Kidney (tissue), 14 donors: ENCODE results near the gene REXO4. TPM values are rescaled to one million over a fixed set of nuclear protein-coding genes. Genes with fewer than 3 reads are reported as not detected.

ENCODE experiments used
- DNase-seq, 5 donors: peaks; one replicate each; pipeline ENCODE4 v3.0.0-alpha.2; 2013 to 2020
- FAIRE-seq: peaks from 2 replicates; lab custom pipeline; 2012; peaks lifted over from hg19 to GRCh38; lab: Jason Lieb, UNC
- H3K27ac ChIP-seq, 2 donors: one replicate each; pipeline ENCODE4 v1.7.0; 2013; ENCODE audit warnings: low read depth in 2 of 2, low read length in 2 of 2, inconsistent platforms in 1 of 2
- H3K27me3 ChIP-seq: one replicate; pipeline ENCODE4 v1.7.1; 2013; ENCODE audit warnings: low read length, inconsistent platforms; ENCODE audit not compliant: control insufficient read depth, insufficient read depth
- H3K36me3 ChIP-seq, 3 donors: one replicate each; pipeline versions ENCODE4 v1.7.0 to v1.7.1; 2013; ENCODE audit warnings: low read length in 3 of 3, control low read depth in 1 of 3, inconsistent platforms in 1 of 3; ENCODE audit not compliant: insufficient read depth in 3 of 3, control insufficient read depth in 2 of 3
- H3K4me1 ChIP-seq, 3 donors: one replicate each; pipeline versions ENCODE4 v1.7.0 to v1.7.1; 2013; ENCODE audit warnings: low read length in 3 of 3, inconsistent platforms in 1 of 3, low read depth in 1 of 3; ENCODE audit not compliant: control insufficient read depth in 2 of 3, insufficient read depth in 2 of 3
- H3K4me3 ChIP-seq, 3 donors: one replicate each; pipeline versions ENCODE4 v1.7.0 to v1.8.1; 2013; ENCODE audit warnings: low read length in 3 of 3, control low read depth in 1 of 3, inconsistent platforms in 1 of 3
- H3K9ac ChIP-seq, 3 donors: one replicate each; pipeline versions ENCODE4 v1.7.0 to v1.7.1; 2013; ENCODE audit warnings: low read length in 3 of 3, control low read depth in 1 of 3, inconsistent platforms in 1 of 3
- H3K9me3 ChIP-seq, 3 donors: one replicate each; pipeline versions ENCODE4 v1.7.0 to v1.7.1; 2013; ENCODE audit warnings: low read length in 3 of 3, control low read depth in 1 of 3, inconsistent platforms in 1 of 3; ENCODE audit not compliant: control insufficient read depth in 2 of 3, insufficient read depth in 1 of 3
- intact Hi-C: fragments of 100-400 bp; cut with DNase I; formaldehyde crosslinking; loops from one replicate; pipeline ENCODE4 v1.11.1; 2022
- polyA plus RNA-seq: library from polyadenylated mRNA; stranded (reverse); fragments of 350-450 nt; fragmentation: Illumina TruSeq; extraction: RNeasy Lipid Tissue Mini Kit (QIAGEN cat#74804); gene quantifications from one replicate; pipeline ENCODE4 v1.2.3, GENCODE V29; 2014; ENCODE audit warnings: low read depth, low replicate concordance; ENCODE audit not compliant: insufficient read depth
- total RNA-seq: library from RNA; stranded (reverse); fragmentation: NEBNext Ultra II Directional; extraction: Animal tissue kit (Norgen Biotek cat#: 25700); gene quantifications from one replicate; pipeline ENCODE4 v1.2.1, GENCODE V29; 2021
- TF ChIP-seq, protein P1 (sequence below): IDR thresholded peaks from 3 replicates; pipeline ENCODE4 v1.5.1; 2012; ENCODE audit warnings: mild to moderate bottlenecking, moderate library complexity, borderline replicate concordance; ENCODE audit not compliant: insufficient read depth; ENCODE audit errors: extremely low read depth
- donor health status: control.
- donor health status: control.
- donor health status: control.
- donor health status: control.
- donor health status: control.
- donor health status: DM: yes; HTN: yes; CAD: no.
- donor health status: Normal renal cell carcinoma (clear cell type).

REXO4 gene
- total and polyA plus RNA-seq, 2 donors from 2014 or later: 17.5 to 18.6 TPM

DNA sequence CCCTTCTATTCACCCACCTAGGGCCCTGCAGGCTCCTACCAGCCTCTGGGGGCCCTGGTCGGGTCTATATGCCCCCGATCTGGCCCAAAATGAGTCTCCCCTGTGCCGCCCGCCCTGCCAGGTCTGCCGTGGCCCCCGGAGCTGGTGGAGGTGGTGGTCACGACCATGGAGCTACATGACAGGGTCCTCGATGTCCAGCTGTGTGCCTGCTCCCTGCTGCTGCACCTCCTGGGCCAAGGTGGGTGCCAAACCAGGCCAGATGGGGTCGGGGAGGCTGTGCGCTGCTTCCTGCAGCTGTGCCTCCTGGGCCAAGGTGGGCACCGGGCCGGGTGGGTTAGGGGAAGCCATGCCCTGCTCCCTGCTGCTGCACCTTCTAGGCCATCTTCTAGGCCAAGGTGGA is 17.5 kb downstream of the REXO4 start:
- TF ChIP-seq, protein P1, sequence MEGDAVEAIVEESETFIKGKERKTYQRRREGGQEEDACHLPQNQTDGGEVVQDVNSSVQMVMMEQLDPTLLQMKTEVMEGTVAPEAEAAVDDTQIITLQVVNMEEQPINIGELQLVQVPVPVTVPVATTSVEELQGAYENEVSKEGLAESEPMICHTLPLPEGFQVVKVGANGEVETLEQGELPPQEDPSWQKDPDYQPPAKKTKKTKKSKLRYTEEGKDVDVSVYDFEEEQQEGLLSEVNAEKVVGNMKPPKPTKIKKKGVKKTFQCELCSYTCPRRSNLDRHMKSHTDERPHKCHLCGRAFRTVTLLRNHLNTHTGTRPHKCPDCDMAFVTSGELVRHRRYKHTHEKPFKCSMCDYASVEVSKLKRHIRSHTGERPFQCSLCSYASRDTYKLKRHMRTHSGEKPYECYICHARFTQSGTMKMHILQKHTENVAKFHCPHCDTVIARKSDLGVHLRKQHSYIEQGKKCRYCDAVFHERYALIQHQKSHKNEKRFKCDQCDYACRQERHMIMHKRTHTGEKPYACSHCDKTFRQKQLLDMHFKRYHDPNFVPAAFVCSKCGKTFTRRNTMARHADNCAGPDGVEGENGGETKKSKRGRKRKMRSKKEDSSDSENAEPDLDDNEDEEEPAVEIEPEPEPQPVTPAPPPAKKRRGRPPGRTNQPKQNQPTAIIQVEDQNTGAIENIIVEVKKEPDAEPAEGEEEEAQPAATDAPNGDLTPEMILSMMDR: no peak
- Histone ChIP-seq H3K4me3 (no peak overlapping the region), H3K4me1 (no peaks in the 10 kb centered on the region), H3K27ac (no peak overlapping the region), H3K27me3 (no peaks in the 10 kb centered on the region), H3K9me3 (no peaks in the 10 kb centered on the region), H3K36me3 (peaks cover 0 to 1% (median 0%) of the 10 kb centered on the region in 3 donors), H3K9ac (no peak overlapping the region)
- intact Hi-C loops: no loop called here
- no peak for DNase-seq
- FAIRE-seq: no peak

DNA sequence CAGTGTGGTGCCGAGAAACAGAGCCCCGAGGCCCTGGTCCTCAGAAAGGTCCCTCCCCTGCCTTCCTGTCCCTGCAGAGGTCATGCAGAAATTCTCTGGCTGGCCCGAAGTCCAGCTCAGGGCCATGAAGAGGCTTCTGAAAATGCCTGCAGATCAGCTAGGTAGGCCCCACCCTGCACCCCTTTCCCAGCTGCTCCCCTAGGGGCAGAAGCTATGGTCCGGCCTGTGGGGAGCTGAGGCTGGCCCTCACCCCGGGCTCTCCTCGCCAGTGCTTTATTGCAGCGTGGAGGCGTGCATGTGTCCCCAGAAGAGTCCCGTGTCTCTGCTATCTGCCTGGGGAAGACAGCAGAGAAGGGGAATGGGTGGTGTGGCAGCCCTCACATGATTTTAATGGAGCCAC is 19.9 kb downstream of the REXO4 start:
- TF ChIP-seq, protein P1: no peak
- Histone ChIP-seq H3K4me3 (no peak overlapping the region), H3K9ac (no peak overlapping the region), H3K27ac (no peak overlapping the region), H3K36me3 (no peaks in the 10 kb centered on the region), H3K4me1 (no peaks in the 10 kb centered on the region), H3K9me3 (no peaks in the 10 kb centered on the region), H3K27me3 (no peaks in the 10 kb centered on the region)
- FAIRE-seq (no peak), DNase-seq (no peak)
- intact Hi-C loops: no loop called here

DNA sequence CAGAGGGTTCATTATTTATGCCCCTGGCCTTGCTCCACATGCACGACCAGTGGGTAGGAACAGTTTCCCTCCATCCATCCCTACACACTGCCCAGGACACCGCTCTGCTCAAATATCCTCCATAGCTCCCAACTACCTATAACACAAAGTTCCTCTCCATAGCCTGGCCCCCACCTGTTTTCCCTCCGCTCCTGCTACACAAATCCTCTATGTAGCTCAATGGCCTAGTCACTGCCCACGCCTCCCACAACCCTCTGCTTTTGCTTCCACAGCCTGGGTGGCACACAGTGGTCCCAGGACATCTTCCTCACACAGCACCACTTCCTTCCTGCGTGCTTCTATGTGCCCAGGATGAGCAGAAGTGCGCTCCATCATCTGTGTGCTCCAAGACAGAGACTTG is 20.4 kb downstream of the REXO4 start:
- Histone ChIP-seq H3K9ac (no peak overlapping the region), H3K36me3 (no peaks in the 10 kb centered on the region), H3K9me3 (no peaks in the 10 kb centered on the region), H3K27ac (no peak overlapping the region), H3K4me3 (no peak overlapping the region), H3K27me3 (no peaks in the 10 kb centered on the region), H3K4me1 (no peaks in the 10 kb centered on the region)
- TF ChIP-seq, protein P1: no peak
- DNase-seq: no peak
- FAIRE-seq: no peak
- intact Hi-C loops: no loop called here

DNA sequence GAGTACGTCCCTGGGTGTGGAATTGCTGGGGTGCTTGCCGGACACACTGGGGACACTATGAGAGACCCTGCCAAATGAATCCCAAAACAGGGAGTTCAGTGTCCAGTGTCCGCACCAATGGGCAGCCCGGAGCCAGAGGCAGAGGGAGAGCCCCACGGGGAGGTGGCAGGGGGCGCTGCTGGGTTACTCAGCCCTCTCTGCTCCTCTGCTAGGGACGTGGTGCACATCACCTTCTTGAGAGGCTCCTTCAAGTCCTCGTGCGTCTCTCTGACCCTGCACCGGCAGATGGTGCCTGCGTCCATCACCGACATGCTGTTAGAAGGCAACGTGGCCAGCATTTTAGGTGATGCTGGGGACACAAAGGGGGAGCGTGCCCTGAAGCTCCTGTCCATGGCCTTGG is 20.9 kb downstream of the REXO4 start:
- no peak overlapping the region for H3K4me3 ChIP-seq
- DNase-seq: peak in 1 of 5 donors; percentile 35
- H3K9me3 ChIP-seq: no peaks in the 10 kb centered on the region
- H3K27ac ChIP-seq: no peak overlapping the region
- H3K9ac ChIP-seq: no peak overlapping the region
- H3K36me3 ChIP-seq: no peaks in the 10 kb centered on the region
- TF ChIP-seq, protein P1: no peak
- no peaks in the 10 kb centered on the region for H3K27me3 ChIP-seq
- intact Hi-C loops: no loop called here
- H3K4me1 ChIP-seq: no peaks in the 10 kb centered on the region
- no peak for FAIRE-seq
